Thyroid gland (tissue), 4 donors: ENCODE measurements around the gene TRIOBP.

ENCODE experiments used
- CTCF ChIP-seq, 6 experiments: fragments of 200-600 bp in 3 of 6; fragments of 450-650 bp in 3 of 6; sonication (generic) in 3 of 6; IDR thresholded peaks; one replicate each; pipeline ENCODE4 v1.5.1; 2016 to 2019; ENCODE audit warnings: antibody characterized with exemption in 6 of 6, mild to moderate bottlenecking in 2 of 6, inconsistent platforms in 1 of 6, moderate library complexity in 1 of 6
- POLR2A ChIP-seq, 2 donors: fragments of 450-650 bp; IDR thresholded peaks; one replicate each; pipeline ENCODE4 v1.6.1; 2017; ENCODE audit warnings: antibody characterized with exemption in 2 of 2, mild to moderate bottlenecking in 2 of 2, moderate library complexity in 1 of 2

GRCh38 chr22:37739611-37740049 lies 42.8 kb downstream of the TRIOBP start:
- TF ChIP-seq POLR2A (IDR thresholded peaks at IDR 0.05) (no peak), CTCF (IDR thresholded peaks at IDR 0.05) (no peak)
